ENCODE results near the gene HDGFL2. TPM values are rescaled to one million over a fixed set of nuclear protein-coding genes. Genes with fewer than 3 reads are reported as not detected.

HDGFL2 gene
- total RNA-seq, 1 donor from 2014 or later = 77.9 TPM

- H3K27me3 Mint-ChIP-seq = no peaks in the 10 kb centered on the region
- H3K27ac Mint-ChIP-seq = no peak overlapping the region
- no peaks in the 10 kb centered on the region for H3K4me1 Mint-ChIP-seq (ENCODE audit: unreplicated experiment)
- no peak overlapping the region for H3K4me3 Mint-ChIP-seq
- no peak for DNase-seq (ENCODE audit: extremely low spot score, unreplicated experiment)
- no peaks in the 10 kb centered on the region for H3K9me3 Mint-ChIP-seq
- no peak for TF ChIP-seq CTCF (conservative IDR thresholded peaks at IDR 0.05)
- peaks cover 14% of the 10 kb centered on the region for H3K36me3 Mint-ChIP-seq
These were observed 10.7 kb downstream of the HDGFL2 start for GRCh38 chr19:4482721-4483364.

GRCh38 chr19:4483385-4483784, 11.3 kb downstream of the HDGFL2 start:
- H3K4me3 Mint-ChIP-seq = no peak overlapping the region
- peaks cover 14% of the 10 kb centered on the region for H3K36me3 Mint-ChIP-seq
- no peak for DNase-seq (ENCODE audit: extremely low spot score, unreplicated experiment)
- H3K9me3 Mint-ChIP-seq = no peaks in the 10 kb centered on the region
- H3K27me3 Mint-ChIP-seq = no peaks in the 10 kb centered on the region
- H3K27ac Mint-ChIP-seq = no peak overlapping the region
- TF ChIP-seq CTCF (conservative IDR thresholded peaks at IDR 0.05) = no peak
- H3K4me1 Mint-ChIP-seq (ENCODE audit: unreplicated experiment) = no peaks in the 10 kb centered on the region

- no peaks in the 10 kb centered on the region for H3K4me1 Mint-ChIP-seq (ENCODE audit: unreplicated experiment)
- no peak overlapping the region for H3K27ac Mint-ChIP-seq
- H3K36me3 Mint-ChIP-seq = peaks cover 14% of the 10 kb centered on the region
- DNase-seq (ENCODE audit: extremely low spot score, unreplicated experiment) = no peak
- no peak for TF ChIP-seq CTCF (conservative IDR thresholded peaks at IDR 0.05)
- H3K27me3 Mint-ChIP-seq = no peaks in the 10 kb centered on the region
- no peaks in the 10 kb centered on the region for H3K9me3 Mint-ChIP-seq
- H3K4me3 Mint-ChIP-seq = no peak overlapping the region
These were observed 15.5 kb downstream of the HDGFL2 start for GRCh38 chr19:4487572-4487971.

GRCh38 chr19:4488496-4488895, 16.4 kb downstream of the HDGFL2 start:
- H3K4me1 Mint-ChIP-seq (ENCODE audit: unreplicated experiment) = no peaks in the 10 kb centered on the region
- H3K9me3 Mint-ChIP-seq = no peaks in the 10 kb centered on the region
- no peak overlapping the region for H3K4me3 Mint-ChIP-seq
- H3K36me3 Mint-ChIP-seq = peaks cover 12% of the 10 kb centered on the region
- H3K27ac Mint-ChIP-seq = no peak overlapping the region
- H3K27me3 Mint-ChIP-seq = no peaks in the 10 kb centered on the region
- no peak for TF ChIP-seq CTCF (conservative IDR thresholded peaks at IDR 0.05)
- no peak for DNase-seq (ENCODE audit: extremely low spot score, unreplicated experiment)

- H3K36me3 Mint-ChIP-seq = peaks cover 3% of the 10 kb centered on the region
- H3K4me1 Mint-ChIP-seq (ENCODE audit: unreplicated experiment) = no peaks in the 10 kb centered on the region
- H3K27ac Mint-ChIP-seq = no peak overlapping the region
- DNase-seq (ENCODE audit: extremely low spot score, unreplicated experiment) = no peak
- H3K27me3 Mint-ChIP-seq = no peaks in the 10 kb centered on the region
- H3K9me3 Mint-ChIP-seq = no peaks in the 10 kb centered on the region
- H3K4me3 Mint-ChIP-seq = no peak overlapping the region
- TF ChIP-seq CTCF (conservative IDR thresholded peaks at IDR 0.05) = no peak
These were observed 19.3 kb downstream of the HDGFL2 start for GRCh38 chr19:4491446-4491845.
